Skeletal muscle satellite cell (primary cell): ENCODE data around the gene KPNA5.
"Not testable (repeated sequence)": the region's sequence is repeated elsewhere in the genome, so short reads cannot be mapped to it uniquely, and the experiment has no call there.

Source experiments
- H3K27me3 ChIP-seq: 2 replicates; pipeline ENCODE4 v1.7.0; 2013; ENCODE audit warnings: low read length; ENCODE audit not compliant: control insufficient read depth, insufficient read depth
- H3K36me3 ChIP-seq: 2 replicates; pipeline ENCODE4 v1.7.0; 2013; ENCODE audit warnings: mild to moderate bottlenecking, control low read depth, low read length; ENCODE audit not compliant: insufficient read depth
- H3K4me1 ChIP-seq: 2 replicates; pipeline ENCODE4 v1.7.0; 2013; ENCODE audit warnings: low read length; ENCODE audit not compliant: control insufficient read depth, insufficient read depth
- H3K4me2 ChIP-seq: 2 replicates; pipeline ENCODE4 v1.7.0; 2013; ENCODE audit warnings: mild to moderate bottlenecking, low read length
- H3K4me3 ChIP-seq: 2 replicates; pipeline ENCODE4 v1.7.0; 2013; ENCODE audit warnings: low read length
- H3K9ac ChIP-seq: 2 replicates; pipeline ENCODE4 v1.7.0; 2013; ENCODE audit warnings: mild to moderate bottlenecking, low read depth, low read length, moderate library complexity
- H3K9me3 ChIP-seq: replicated peaks from 2 replicates; pipeline ENCODE4 v1.7.0; 2013; ENCODE audit warnings: mild to moderate bottlenecking, control low read depth, low read length

Gene KPNA5

DNA sequence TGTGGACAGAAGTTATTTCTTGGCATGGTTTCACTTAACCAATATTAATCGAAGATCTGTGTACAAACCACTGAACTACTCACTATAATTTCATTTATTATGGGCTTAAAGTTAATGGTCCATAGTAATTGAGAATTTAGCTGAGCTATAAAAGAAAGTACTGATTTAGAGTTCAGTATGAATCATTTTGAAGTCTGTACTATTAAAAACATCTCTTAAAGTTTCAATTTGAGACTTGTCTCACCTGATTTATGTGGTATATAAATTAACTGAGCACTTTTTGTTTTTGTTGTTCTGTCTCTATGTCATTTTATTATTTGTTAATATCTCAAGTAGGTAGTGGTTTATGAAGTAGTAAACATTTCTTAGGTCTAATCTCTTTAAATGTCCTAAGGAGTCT, 24.9 kb downstream of the KPNA5 start:
- H3K4me2 ChIP-seq = no peak overlapping the region

DNA sequence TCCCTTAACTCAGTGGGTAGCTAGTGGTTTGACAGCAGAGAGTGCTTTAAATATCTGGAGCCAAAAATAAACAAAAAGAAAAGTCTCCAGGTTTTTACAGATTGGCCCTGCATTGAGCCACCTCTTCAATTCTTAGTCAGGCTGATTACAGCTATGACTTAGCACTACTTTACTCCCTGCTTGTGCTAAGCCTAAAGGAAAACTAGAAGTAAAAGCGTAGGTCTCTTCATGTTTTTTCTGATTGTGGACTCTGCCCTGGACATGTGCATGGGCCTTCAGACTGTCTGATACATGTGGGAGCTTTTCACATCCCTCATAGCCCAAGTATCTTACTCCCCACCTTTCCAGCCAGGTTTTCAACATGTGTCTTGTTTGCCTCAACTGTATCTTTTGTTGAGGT, 33.3 kb downstream of the KPNA5 start:
- Histone ChIP-seq H3K4me1 (no peaks in the 10 kb centered on the region), H3K27me3 (no peaks in the 10 kb centered on the region), H3K9ac (no peak overlapping the region), H3K9me3 (no peaks in the 10 kb centered on the region), H3K36me3 (peaks cover 22% of the 10 kb centered on the region), H3K4me2 (no peak overlapping the region), H3K4me3 (no peak overlapping the region)

More for the DNA sequence above, 24.9 kb downstream of the KPNA5 start:
- Histone ChIP-seq H3K36me3 (peaks cover 20% of the 10 kb centered on the region), H3K4me1 (no peaks in the 10 kb centered on the region), H3K4me3 (no peak overlapping the region), H3K9ac (no peak overlapping the region), H3K9me3 (no peaks in the 10 kb centered on the region), H3K27me3 (no peaks in the 10 kb centered on the region)

- Histone ChIP-seq H3K9ac (no peak overlapping the region), H3K4me2 (no peak overlapping the region), H3K36me3 (peaks cover 24% of the 10 kb centered on the region), H3K9me3 (no peaks in the 10 kb centered on the region), H3K27me3 (no peaks in the 10 kb centered on the region), H3K4me1 (no peaks in the 10 kb centered on the region), H3K4me3 (no peak overlapping the region)
Observed at GRCh38 chr6:116714761-116715160, 33.8 kb downstream of the KPNA5 start.

GRCh38 chr6:116726947-116727346, 45.9 kb downstream of the KPNA5 start:
- Histone ChIP-seq H3K4me2 (no peak overlapping the region), H3K9ac (no peak overlapping the region), H3K36me3 (peaks cover 24% of the 10 kb centered on the region), H3K4me1 (no peaks in the 10 kb centered on the region), H3K9me3 (no peaks in the 10 kb centered on the region), H3K27me3 (no peaks in the 10 kb centered on the region), H3K4me3 (no peak overlapping the region)

DNA sequence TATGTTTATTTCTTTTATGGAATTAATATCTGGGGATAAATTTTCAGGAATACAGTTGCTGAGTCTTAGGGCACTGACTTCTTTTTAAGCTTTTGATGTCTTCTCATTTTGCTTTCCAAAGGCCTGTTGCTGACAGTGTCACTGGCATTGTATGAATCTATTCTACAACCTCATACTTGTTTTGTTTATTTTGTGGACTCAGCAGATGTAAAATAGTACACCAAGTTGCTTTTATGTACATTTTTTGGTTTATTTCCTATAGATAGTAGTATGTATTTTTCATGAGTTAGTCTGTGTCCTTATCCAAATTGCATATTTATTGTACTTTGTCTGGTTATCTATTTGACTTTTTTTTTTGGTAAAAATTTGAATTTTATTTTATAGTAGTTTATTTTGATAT, 49.5 kb downstream of the KPNA5 start:
- Histone ChIP-seq H3K27me3 (no peaks in the 10 kb centered on the region), H3K4me1 (no peaks in the 10 kb centered on the region), H3K9me3 (no peaks in the 10 kb centered on the region), H3K36me3 (peaks cover 15% of the 10 kb centered on the region), H3K4me3 (no peak overlapping the region), H3K4me2 (no peak overlapping the region), H3K9ac (no peak overlapping the region)

- Histone ChIP-seq H3K4me1 (no peaks in the 10 kb centered on the region), H3K9ac (no peak overlapping the region), H3K27me3 (no peaks in the 10 kb centered on the region), H3K4me2 (no peak overlapping the region), H3K36me3 (peaks cover 4% of the 10 kb centered on the region), H3K9me3 (no peaks in the 10 kb centered on the region), H3K4me3 (no peak overlapping the region)
Observed at GRCh38 chr6:116737004-116737403, 56.0 kb downstream of the KPNA5 start.

- H3K36me3 ChIP-seq, H3K4me2 ChIP-seq, H3K4me1 ChIP-seq, H3K27me3 ChIP-seq, H3K9ac ChIP-seq, H3K9me3 ChIP-seq, H3K4me3 ChIP-seq: not testable (repeated sequence)
Observed at GRCh38 chr6:116740486-116740885, 59.5 kb downstream of the KPNA5 start.

GRCh38 chr6:116741571-116741970, 60.6 kb downstream of the KPNA5 start:
- no peaks in the 10 kb centered on the region for H3K4me1 ChIP-seq
- H3K4me3 ChIP-seq = no peak overlapping the region
- H3K9me3 ChIP-seq = no peaks in the 10 kb centered on the region
- H3K9ac ChIP-seq = no peak overlapping the region
- H3K4me2 ChIP-seq = no peak overlapping the region
- H3K27me3 ChIP-seq = no peaks in the 10 kb centered on the region
- H3K36me3 ChIP-seq = no peaks in the 10 kb centered on the region

DNA sequence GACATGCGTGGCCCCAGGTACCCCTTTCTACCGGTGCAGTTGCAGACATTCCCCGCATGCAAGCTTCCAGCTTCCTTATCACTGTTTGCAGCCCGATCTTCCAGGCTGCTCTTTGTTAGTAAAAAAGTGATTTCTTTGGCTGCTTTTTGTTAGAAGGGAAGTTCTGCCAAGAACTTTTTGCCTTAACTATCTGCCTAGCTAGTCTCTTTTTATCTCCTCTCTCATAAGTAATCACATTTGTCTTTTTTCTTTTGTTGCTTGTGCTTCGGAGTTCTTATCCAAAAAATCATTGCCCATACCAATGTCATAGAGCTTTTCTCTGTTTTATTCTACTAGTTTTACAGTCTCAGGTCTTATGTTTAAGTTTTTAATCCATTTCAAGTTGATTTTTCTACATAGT, 64.2 kb downstream of the KPNA5 start:
- Histone ChIP-seq H3K36me3 (no peaks in the 10 kb centered on the region), H3K4me2 (no peak overlapping the region), H3K27me3 (no peaks in the 10 kb centered on the region), H3K4me1 (no peaks in the 10 kb centered on the region), H3K9me3 (no peaks in the 10 kb centered on the region), H3K9ac (no peak overlapping the region), H3K4me3 (no peak overlapping the region)

GRCh38 chr6:116761779-116762178, 80.8 kb downstream of the KPNA5 start:
- Histone ChIP-seq H3K27me3 (peaks cover 16% of the 10 kb centered on the region), H3K9me3 (no peaks in the 10 kb centered on the region), H3K4me1 (peaks cover 16% of the 10 kb centered on the region), H3K4me3 (no peak overlapping the region), H3K9ac (no peak overlapping the region), H3K4me2 (no peak overlapping the region), H3K36me3 (no peaks in the 10 kb centered on the region)

GRCh38 chr6:116762235-116762634, 81.2 kb downstream of the KPNA5 start:
- no peaks in the 10 kb centered on the region for H3K9me3 ChIP-seq
- H3K27me3 ChIP-seq = peaks cover 16% of the 10 kb centered on the region
- no peak overlapping the region for H3K4me3 ChIP-seq

DNA sequence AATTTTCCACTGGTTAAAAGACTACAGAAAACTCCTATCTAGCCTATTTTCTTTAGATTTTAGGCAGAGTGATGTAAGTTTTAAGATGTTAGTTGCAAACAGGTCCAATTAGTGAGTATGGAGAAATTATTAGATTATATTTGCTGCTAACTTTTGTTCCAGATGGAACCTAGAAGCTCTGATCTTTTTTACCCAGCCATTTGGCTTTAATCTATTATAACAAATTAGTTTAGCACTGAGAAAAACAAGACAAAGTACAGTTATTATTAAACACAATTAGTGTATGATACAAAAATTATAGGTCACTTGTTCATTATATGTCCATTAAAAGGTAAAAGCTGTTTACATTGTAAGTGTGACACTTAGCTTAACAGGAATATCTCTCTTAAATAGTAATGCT, 82.0 kb downstream of the KPNA5 start:
- no peaks in the 10 kb centered on the region for H3K9me3 ChIP-seq
- H3K4me1 ChIP-seq = peaks cover 16% of the 10 kb centered on the region
- H3K27me3 ChIP-seq = peaks cover 16% of the 10 kb centered on the region
- no peaks in the 10 kb centered on the region for H3K36me3 ChIP-seq
- no peak overlapping the region for H3K4me2 ChIP-seq
- H3K9ac ChIP-seq = no peak overlapping the region
- no peak overlapping the region for H3K4me3 ChIP-seq

More at GRCh38 chr6:116762235-116762634, 81.2 kb downstream of the KPNA5 start:
- Histone ChIP-seq H3K9ac (no peak overlapping the region), H3K4me1 (peaks cover 16% of the 10 kb centered on the region), H3K36me3 (no peaks in the 10 kb centered on the region), H3K4me2 (no peak overlapping the region)
